Tibial nerve (tissue), 4 donors: Measurements from ENCODE around the gene DGUOK. TPM values are rescaled to one million over a fixed set of nuclear protein-coding genes. Genes with fewer than 3 reads are reported as not detected.

Experiments used
- DNase-seq, 2 donors: peaks; one replicate each; pipeline ENCODE4 v3.0.0-alpha.2; 2019; ENCODE audit warnings: low spot score in 2 of 2
- H3K27ac ChIP-seq, 4 donors: fragments of 200-600 bp; sonication (generic) in 3 of 4; one replicate each; pipeline ENCODE4 v1.5.1; 2017 to 2019; ENCODE audit warnings: mild to moderate bottlenecking in 1 of 4
- H3K27me3 ChIP-seq, 2 donors: fragments of 200-600 bp; sonication (generic) in 1 of 2; one replicate each; pipeline versions ENCODE4 v1.5.1 to v1.6.0; 2017 to 2019
- H3K36me3 ChIP-seq, 3 donors: fragments of 200-600 bp; sonication (generic); one replicate each; pipeline ENCODE4 v1.5.1; 2018 to 2019
- H3K4me1 ChIP-seq, 4 donors: fragments of 200-600 bp; sonication (generic) in 3 of 4; one replicate each; pipeline ENCODE4 v1.5.1; 2017 to 2019
- H3K4me3 ChIP-seq, 4 donors: fragments of 200-600 bp; sonication (generic) in 3 of 4; one replicate each; pipeline ENCODE4 v1.5.1; 2017 to 2019; ENCODE audit warnings: mild to moderate bottlenecking in 1 of 4, moderate library complexity in 1 of 4
- H3K9me3 ChIP-seq, 4 donors: fragments of 200-600 bp; sonication (generic) in 3 of 4; one replicate each; pipeline ENCODE4 v1.5.1; 2017 to 2019
- CTCF ChIP-seq, 5 experiments: fragments of 200-600 bp in 3 of 5; fragments of 450-650 bp in 2 of 5; sonication (generic) in 3 of 5; IDR thresholded peaks; one replicate each; pipeline ENCODE4 v1.5.1; 2016 to 2019; ENCODE audit warnings: antibody characterized with exemption in 5 of 5, mild to moderate bottlenecking in 3 of 5, moderate library complexity in 2 of 5
- EP300 ChIP-seq, 2 donors: sonication (generic); formaldehyde crosslinking; IDR thresholded peaks; one replicate each; pipeline ENCODE4 v1.6.1; 2017; ENCODE audit warnings: antibody characterized with exemption in 2 of 2, mild to moderate bottlenecking in 1 of 2
- POLR2A ChIP-seq, 2 donors: fragments of 450-650 bp; IDR thresholded peaks; one replicate each; pipeline ENCODE4 v1.6.1; 2017; ENCODE audit warnings: antibody characterized with exemption in 2 of 2, mild to moderate bottlenecking in 2 of 2, moderate library complexity in 2 of 2
- WGBS, 2 donors: methylation state at CpG; one replicate each; pipeline ENCODE4 v1.1.5; 2018; 5-methylcytosine and 5-hydroxymethylcytosine counted together
- total RNA-seq, 4 donors: library from RNA; depleted of rRNA; stranded (reverse); fragments of >200 nt; gene quantifications; one replicate each; pipeline ENCODE4 v1.1.0, GENCODE V29; 2016

DGUOK gene
- total RNA-seq, 4 donors from 2014 or later: 36.9 to 63.9 (median 44.0) TPM

- H3K4me3 ChIP-seq: no peak overlapping the region
- 86 to 89% methylated on average over 3 of the region's 3 CpGs for WGBS, 2 donors
- H3K27ac ChIP-seq: no peak overlapping the region
- H3K9me3 ChIP-seq: no peaks in the 10 kb centered on the region
- no peak for DNase-seq
- peaks cover 0 to 22% (median 10%) of the 10 kb centered on the region in 4 donors for H3K4me1 ChIP-seq
- H3K27me3 ChIP-seq: peaks cover 0 to 12% of the 10 kb centered on the region in 2 donors
- H3K36me3 ChIP-seq: no peaks in the 10 kb centered on the region
- TF ChIP-seq CTCF (IDR thresholded peaks at IDR 0.05) (no peak), EP300 (IDR thresholded peaks at IDR 0.05) (no peak), POLR2A (IDR thresholded peaks at IDR 0.05) (no peak)
These were observed 49.1 kb downstream of the DGUOK start for GRCh38 chr2:73975731-73976130.

- H3K4me1 ChIP-seq: peaks cover 0 to 22% (median 8%) of the 10 kb centered on the region in 4 donors
- 89 to 100% methylated on average over 1 of the region's 1 CpG for WGBS, 2 donors
These were observed 50.1 kb downstream of the DGUOK start for GRCh38 chr2:73976803-73977202.

GRCh38 chr2:73977466-73977865 is 50.8 kb downstream of the DGUOK start:
- Histone ChIP-seq H3K9me3 (no peaks in the 10 kb centered on the region), H3K27ac (no peak overlapping the region), H3K4me1 (peaks cover 0 to 25% (median 8%) of the 10 kb centered on the region in 4 donors), H3K4me3 (no peak overlapping the region), H3K36me3 (no peaks in the 10 kb centered on the region), H3K27me3 (peaks cover 0 to 12% of the 10 kb centered on the region in 2 donors)
- TF ChIP-seq POLR2A (IDR thresholded peaks at IDR 0.05) (no peak), EP300 (IDR thresholded peaks at IDR 0.05) (no peak), CTCF (IDR thresholded peaks at IDR 0.05) (no peak)
- DNase-seq: no peak
- 96 to 98% methylated on average over 2 of the region's 2 CpGs for WGBS, 2 donors

More at GRCh38 chr2:73976803-73977202, 50.1 kb downstream of the DGUOK start:
- H3K36me3 ChIP-seq: no peaks in the 10 kb centered on the region
- no peaks in the 10 kb centered on the region for H3K9me3 ChIP-seq
- H3K4me3 ChIP-seq: no peak overlapping the region
- H3K27ac ChIP-seq: no peak overlapping the region
- peaks cover 0 to 12% of the 10 kb centered on the region in 2 donors for H3K27me3 ChIP-seq
- DNase-seq: no peak
- TF ChIP-seq POLR2A (IDR thresholded peaks at IDR 0.05): no peak
- TF ChIP-seq EP300 (IDR thresholded peaks at IDR 0.05): no peak
- no peak for TF ChIP-seq CTCF (IDR thresholded peaks at IDR 0.05)

GRCh38 chr2:73979021-73979420 is 52.3 kb downstream of the DGUOK start:
- WGBS, 2 donors: 62 to 65% methylated on average over 5 of the region's 5 CpGs
- H3K27ac ChIP-seq: no peak overlapping the region
- H3K36me3 ChIP-seq: no peaks in the 10 kb centered on the region
- H3K9me3 ChIP-seq: no peaks in the 10 kb centered on the region
- TF ChIP-seq POLR2A (IDR thresholded peaks at IDR 0.05) (no peak), CTCF (IDR thresholded peaks at IDR 0.05) (no peak), EP300 (IDR thresholded peaks at IDR 0.05) (no peak)
- DNase-seq: no peak
- H3K27me3 ChIP-seq: peaks cover 0 to 12% of the 10 kb centered on the region in 2 donors
- H3K4me1 ChIP-seq: peaks cover 0 to 33% (median 15%) of the 10 kb centered on the region in 4 donors
- H3K4me3 ChIP-seq: no peak overlapping the region

- Histone ChIP-seq H3K36me3 (no peaks in the 10 kb centered on the region), H3K4me3 (no peak overlapping the region), H3K9me3 (no peaks in the 10 kb centered on the region), H3K4me1 (peaks cover 0 to 38% (median 18%) of the 10 kb centered on the region in 4 donors), H3K27me3 (peaks cover 0 to 12% of the 10 kb centered on the region in 2 donors), H3K27ac (no peak overlapping the region)
- TF ChIP-seq CTCF (IDR thresholded peaks at IDR 0.05) (no peak), POLR2A (IDR thresholded peaks at IDR 0.05) (no peak), EP300 (IDR thresholded peaks at IDR 0.05) (peak in 1 of 2 donors; percentile 35)
- DNase-seq: no peak
- WGBS, 2 donors: 38 to 47% methylated on average over 3 of the region's 3 CpGs
These were observed 53.0 kb downstream of the DGUOK start for GRCh38 chr2:73979686-73980085.
